HEK293 (cell line): Measurements from ENCODE around the gene GLUD2.
"Not testable (repeated sequence)": the region's sequence is repeated elsewhere in the genome, so short reads cannot be mapped to it uniquely, and the experiment has no call there.

Experiments used
- CTCF ChIA-PET: fragments of 350-600 bp; formaldehyde crosslinking; extraction: SDS; loops from one replicate; lab custom pipeline; 2021; ENCODE audit warnings: antibody characterized with exemption; lab: Yijun Ruan, JAX
- POLR2A ChIA-PET: fragments of 300-600 bp; formaldehyde crosslinking; extraction: SDS; loops from one replicate; lab custom pipeline; 2020; ENCODE audit warnings: antibody characterized with exemption, inconsistent platforms; lab: Yijun Ruan, JAX
- H3K27ac ChIP-seq: fragments of 200-500 bp; sonication (Bioruptor generic); 2 replicates; pipeline ENCODE4 v1.5.1; 2014; ENCODE audit warnings: low read depth, low read length, control low read depth, inconsistent platforms; ENCODE audit errors: extremely low read depth
- H3K36me3 ChIP-seq, 2 experiments: fragments of 200-500 bp in 1 of 2; sonication (Bioruptor generic) in 1 of 2; 1 replicate in 1 of 2; 2 replicates in 1 of 2; pipeline ENCODE4 v1.5.1; 2014 to 2017; ENCODE audit warnings: inconsistent platforms in 2 of 2, low read length in 2 of 2; ENCODE audit not compliant: control insufficient read depth in 2 of 2, insufficient read depth in 1 of 2
- H3K4me1 ChIP-seq: fragments of 200-500 bp; sonication (Bioruptor generic); 2 replicates; pipeline ENCODE4 v1.5.1; 2014; ENCODE audit warnings: mild to moderate bottlenecking, low read length, inconsistent platforms; ENCODE audit not compliant: control insufficient read depth, insufficient read depth
- H3K4me3 ChIP-seq: 2 replicates; pipeline ENCODE4 v1.5.1; 2011; ENCODE audit warnings: low read depth, mild to moderate bottlenecking, control low read depth, low read length, moderate library complexity
- H3K9me3 ChIP-seq: fragments of 200-500 bp; sonication (Bioruptor generic); 2 replicates; pipeline ENCODE4 v1.5.1; 2014; ENCODE audit warnings: low read depth, low read length, inconsistent platforms; ENCODE audit not compliant: control insufficient read depth, insufficient read depth
- GFI1B ChIP-seq: fragments of 450-650 bp; formaldehyde crosslinking; IDR thresholded peaks from 2 replicates; pipeline ENCODE4 v1.5.1; 2016; ENCODE audit warnings: missing biosample characterization, missing genetic modification characterization
- KLF9 ChIP-seq: fragments of 450-650 bp; formaldehyde crosslinking; IDR thresholded peaks from 2 replicates; pipeline ENCODE4 v1.5.1; 2016; ENCODE audit warnings: missing biosample characterization, missing genetic modification characterization, low read depth
- PRDM1 ChIP-seq: fragments of 450-650 bp; formaldehyde crosslinking; IDR thresholded peaks from 2 replicates; pipeline ENCODE4; 2016; ENCODE audit warnings: missing biosample characterization, missing genetic modification characterization
- SP7 ChIP-seq: fragments of 450-650 bp; formaldehyde crosslinking; IDR thresholded peaks from 2 replicates; pipeline ENCODE4 v1.5.1; 2016; ENCODE audit warnings: missing biosample characterization, missing genetic modification characterization
- ZBTB21 ChIP-seq: fragments of 450-650 bp; formaldehyde crosslinking; IDR thresholded peaks from 2 replicates; pipeline ENCODE4 v1.5.1; 2017; ENCODE audit warnings: missing biosample characterization, missing genetic modification characterization
- ZNF157 ChIP-seq: fragments of 450-650 bp; formaldehyde crosslinking; IDR thresholded peaks from 2 replicates; pipeline ENCODE4 v1.5.1; 2016; ENCODE audit warnings: missing biosample characterization, missing genetic modification characterization
- ZNF423 ChIP-seq: fragments of 450-650 bp; formaldehyde crosslinking; IDR thresholded peaks from 2 replicates; pipeline ENCODE4 v1.5.1; 2016; ENCODE audit warnings: missing biosample characterization, missing genetic modification characterization
- ZNF501 ChIP-seq: fragments of 450-650 bp; formaldehyde crosslinking; IDR thresholded peaks from 2 replicates; pipeline ENCODE4 v1.5.1; 2016; ENCODE audit warnings: missing biosample characterization, missing genetic modification characterization
- ZNF654 ChIP-seq: fragments of 450-650 bp; formaldehyde crosslinking; IDR thresholded peaks from 2 replicates; pipeline ENCODE4 v1.5.1; 2016; ENCODE audit warnings: low read depth, missing biosample characterization, missing genetic modification characterization
- ZNF670 ChIP-seq: fragments of 450-650 bp; formaldehyde crosslinking; IDR thresholded peaks from 2 replicates; pipeline ENCODE4 v1.5.1; 2016; ENCODE audit warnings: missing biosample characterization, missing genetic modification characterization, low read depth
- ZNF677 ChIP-seq: fragments of 450-650 bp; IDR thresholded peaks from 2 replicates; pipeline ENCODE4 v1.5.0; 2018; ENCODE audit warnings: missing biosample characterization, mild to moderate bottlenecking, missing genetic modification characterization, moderate library complexity
- ZNF707 ChIP-seq: fragments of 450-650 bp; formaldehyde crosslinking; IDR thresholded peaks from 2 replicates; pipeline ENCODE4 v1.5.1; 2016; ENCODE audit warnings: missing biosample characterization, missing genetic modification characterization
- ZNF76 ChIP-seq: fragments of 450-650 bp; formaldehyde crosslinking; IDR thresholded peaks from 2 replicates; pipeline ENCODE4; 2016; ENCODE audit warnings: low read depth, missing biosample characterization, missing genetic modification characterization, borderline replicate concordance
- TF ChIP-seq, protein P1 (sequence below): fragments of 450-650 bp; formaldehyde crosslinking; IDR thresholded peaks from 2 replicates; pipeline ENCODE4 v1.5.1; 2016; ENCODE audit warnings: missing biosample characterization, missing genetic modification characterization, borderline replicate concordance
- TF ChIP-seq, protein P2 (sequence below): fragments of 450-650 bp; formaldehyde crosslinking; IDR thresholded peaks from 2 replicates; pipeline ENCODE4 v1.5.1; 2016; ENCODE audit warnings: missing biosample characterization, missing genetic modification characterization
- TF ChIP-seq, protein P3 (sequence below): fragments of 450-650 bp; formaldehyde crosslinking; IDR thresholded peaks from 2 replicates; pipeline ENCODE4 v1.5.1; 2016; ENCODE audit warnings: missing biosample characterization, missing genetic modification characterization, borderline replicate concordance
- TF ChIP-seq, protein P4 (sequence below): fragments of 450-650 bp; formaldehyde crosslinking; IDR thresholded peaks from 2 replicates; pipeline ENCODE4 v1.5.1; 2017; ENCODE audit warnings: missing biosample characterization, missing genetic modification characterization
- TF ChIP-seq, protein P5 (sequence below): fragments of 450-650 bp; formaldehyde crosslinking; IDR thresholded peaks from 2 replicates; pipeline ENCODE4 v1.5.1; 2016; ENCODE audit warnings: missing biosample characterization, missing genetic modification characterization
- TF ChIP-seq, protein P6 (sequence below): fragments of 450-650 bp; formaldehyde crosslinking; IDR thresholded peaks from 2 replicates; pipeline ENCODE4 v1.5.1; 2016; ENCODE audit warnings: missing biosample characterization, missing genetic modification characterization, borderline replicate concordance

GLUD2 gene

DNA sequence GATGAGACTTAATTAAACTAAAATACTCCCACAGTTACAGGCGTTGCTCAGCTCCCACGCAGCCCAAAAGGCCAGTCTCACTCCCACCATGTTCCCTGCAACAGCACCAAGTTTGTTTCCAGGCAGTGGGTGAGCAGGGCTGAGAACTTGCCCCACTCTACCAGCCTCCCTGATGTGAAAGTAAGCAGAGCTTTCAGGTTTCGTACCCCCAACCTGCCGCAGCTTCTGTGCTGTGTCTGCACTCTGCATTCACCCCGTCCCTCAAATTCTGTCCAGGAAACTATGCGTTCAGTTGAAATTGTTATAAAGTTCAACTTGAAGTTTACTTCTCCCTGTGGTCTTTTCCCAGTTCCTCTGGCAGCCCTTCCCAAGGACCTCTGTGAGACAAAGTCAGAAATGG, 17.2 kb downstream of the GLUD2 start (continued):
- TF ChIP-seq, protein P1, sequence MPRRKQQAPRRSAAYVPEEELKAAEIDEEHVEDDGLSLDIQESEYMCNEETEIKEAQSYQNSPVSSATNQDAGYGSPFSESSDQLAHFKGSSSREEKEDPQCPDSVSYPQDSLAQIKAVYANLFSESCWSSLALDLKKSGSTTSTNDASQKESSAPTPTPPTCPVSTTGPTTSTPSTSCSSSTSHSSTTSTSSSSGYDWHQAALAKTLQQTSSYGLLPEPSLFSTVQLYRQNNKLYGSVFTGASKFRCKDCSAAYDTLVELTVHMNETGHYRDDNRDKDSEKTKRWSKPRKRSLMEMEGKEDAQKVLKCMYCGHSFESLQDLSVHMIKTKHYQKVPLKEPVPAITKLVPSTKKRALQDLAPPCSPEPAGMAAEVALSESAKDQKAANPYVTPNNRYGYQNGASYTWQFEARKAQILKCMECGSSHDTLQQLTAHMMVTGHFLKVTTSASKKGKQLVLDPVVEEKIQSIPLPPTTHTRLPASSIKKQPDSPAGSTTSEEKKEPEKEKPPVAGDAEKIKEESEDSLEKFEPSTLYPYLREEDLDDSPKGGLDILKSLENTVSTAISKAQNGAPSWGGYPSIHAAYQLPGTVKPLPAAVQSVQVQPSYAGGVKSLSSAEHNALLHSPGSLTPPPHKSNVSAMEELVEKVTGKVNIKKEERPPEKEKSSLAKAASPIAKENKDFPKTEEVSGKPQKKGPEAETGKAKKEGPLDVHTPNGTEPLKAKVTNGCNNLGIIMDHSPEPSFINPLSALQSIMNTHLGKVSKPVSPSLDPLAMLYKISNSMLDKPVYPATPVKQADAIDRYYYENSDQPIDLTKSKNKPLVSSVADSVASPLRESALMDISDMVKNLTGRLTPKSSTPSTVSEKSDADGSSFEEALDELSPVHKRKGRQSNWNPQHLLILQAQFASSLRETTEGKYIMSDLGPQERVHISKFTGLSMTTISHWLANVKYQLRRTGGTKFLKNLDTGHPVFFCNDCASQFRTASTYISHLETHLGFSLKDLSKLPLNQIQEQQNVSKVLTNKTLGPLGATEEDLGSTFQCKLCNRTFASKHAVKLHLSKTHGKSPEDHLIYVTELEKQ (tag by site-specific recombination), result no peak
- no peak for TF ChIP-seq PRDM1
- no peak for TF ChIP-seq ZNF501 (tag by site-specific recombination)
- no peak for TF ChIP-seq ZNF677
- TF ChIP-seq, protein P2, sequence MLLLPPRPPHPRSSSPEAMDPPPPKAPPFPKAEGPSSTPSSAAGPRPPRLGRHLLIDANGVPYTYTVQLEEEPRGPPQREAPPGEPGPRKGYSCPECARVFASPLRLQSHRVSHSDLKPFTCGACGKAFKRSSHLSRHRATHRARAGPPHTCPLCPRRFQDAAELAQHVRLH (tag by site-specific recombination), result no peak
- TF ChIP-seq SP7, result no peak
- no peak for TF ChIP-seq ZNF157 (tag by site-specific recombination)
- TF ChIP-seq, protein P3, sequence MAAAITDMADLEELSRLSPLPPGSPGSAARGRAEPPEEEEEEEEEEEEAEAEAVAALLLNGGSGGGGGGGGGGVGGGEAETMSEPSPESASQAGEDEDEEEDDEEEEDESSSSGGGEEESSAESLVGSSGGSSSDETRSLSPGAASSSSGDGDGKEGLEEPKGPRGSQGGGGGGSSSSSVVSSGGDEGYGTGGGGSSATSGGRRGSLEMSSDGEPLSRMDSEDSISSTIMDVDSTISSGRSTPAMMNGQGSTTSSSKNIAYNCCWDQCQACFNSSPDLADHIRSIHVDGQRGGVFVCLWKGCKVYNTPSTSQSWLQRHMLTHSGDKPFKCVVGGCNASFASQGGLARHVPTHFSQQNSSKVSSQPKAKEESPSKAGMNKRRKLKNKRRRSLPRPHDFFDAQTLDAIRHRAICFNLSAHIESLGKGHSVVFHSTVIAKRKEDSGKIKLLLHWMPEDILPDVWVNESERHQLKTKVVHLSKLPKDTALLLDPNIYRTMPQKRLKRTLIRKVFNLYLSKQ (tag by site-specific recombination), result no peak
- TF ChIP-seq, protein P4, sequence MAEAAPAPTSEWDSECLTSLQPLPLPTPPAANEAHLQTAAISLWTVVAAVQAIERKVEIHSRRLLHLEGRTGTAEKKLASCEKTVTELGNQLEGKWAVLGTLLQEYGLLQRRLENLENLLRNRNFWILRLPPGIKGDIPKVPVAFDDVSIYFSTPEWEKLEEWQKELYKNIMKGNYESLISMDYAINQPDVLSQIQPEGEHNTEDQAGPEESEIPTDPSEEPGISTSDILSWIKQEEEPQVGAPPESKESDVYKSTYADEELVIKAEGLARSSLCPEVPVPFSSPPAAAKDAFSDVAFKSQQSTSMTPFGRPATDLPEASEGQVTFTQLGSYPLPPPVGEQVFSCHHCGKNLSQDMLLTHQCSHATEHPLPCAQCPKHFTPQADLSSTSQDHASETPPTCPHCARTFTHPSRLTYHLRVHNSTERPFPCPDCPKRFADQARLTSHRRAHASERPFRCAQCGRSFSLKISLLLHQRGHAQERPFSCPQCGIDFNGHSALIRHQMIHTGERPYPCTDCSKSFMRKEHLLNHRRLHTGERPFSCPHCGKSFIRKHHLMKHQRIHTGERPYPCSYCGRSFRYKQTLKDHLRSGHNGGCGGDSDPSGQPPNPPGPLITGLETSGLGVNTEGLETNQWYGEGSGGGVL, result no peak

DNA sequence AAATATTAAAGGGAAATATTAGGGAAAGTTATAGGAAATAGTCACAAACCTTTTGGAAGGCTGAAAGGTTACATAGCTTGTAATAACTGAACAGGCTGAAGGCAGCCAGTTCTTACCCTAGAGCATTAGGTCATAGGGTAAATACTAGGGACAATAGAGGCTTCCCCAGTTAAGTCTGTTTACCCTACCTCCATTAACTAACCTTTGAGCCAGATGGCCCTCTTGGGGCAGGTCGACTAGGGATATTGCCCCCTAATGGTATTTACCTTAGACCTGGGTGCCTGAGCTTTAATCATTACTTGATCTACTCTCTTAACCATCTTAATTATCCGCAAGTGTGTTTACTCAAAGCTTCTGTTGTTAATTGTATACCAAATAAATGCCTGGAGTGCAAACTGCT, 36.8 kb downstream of the GLUD2 start:
- H3K4me3 ChIP-seq, POLR2A ChIA-PET, H3K36me3 ChIP-seq, H3K4me1 ChIP-seq, H3K27ac ChIP-seq, H3K9me3 ChIP-seq, CTCF ChIA-PET: not testable (repeated sequence)

DNA sequence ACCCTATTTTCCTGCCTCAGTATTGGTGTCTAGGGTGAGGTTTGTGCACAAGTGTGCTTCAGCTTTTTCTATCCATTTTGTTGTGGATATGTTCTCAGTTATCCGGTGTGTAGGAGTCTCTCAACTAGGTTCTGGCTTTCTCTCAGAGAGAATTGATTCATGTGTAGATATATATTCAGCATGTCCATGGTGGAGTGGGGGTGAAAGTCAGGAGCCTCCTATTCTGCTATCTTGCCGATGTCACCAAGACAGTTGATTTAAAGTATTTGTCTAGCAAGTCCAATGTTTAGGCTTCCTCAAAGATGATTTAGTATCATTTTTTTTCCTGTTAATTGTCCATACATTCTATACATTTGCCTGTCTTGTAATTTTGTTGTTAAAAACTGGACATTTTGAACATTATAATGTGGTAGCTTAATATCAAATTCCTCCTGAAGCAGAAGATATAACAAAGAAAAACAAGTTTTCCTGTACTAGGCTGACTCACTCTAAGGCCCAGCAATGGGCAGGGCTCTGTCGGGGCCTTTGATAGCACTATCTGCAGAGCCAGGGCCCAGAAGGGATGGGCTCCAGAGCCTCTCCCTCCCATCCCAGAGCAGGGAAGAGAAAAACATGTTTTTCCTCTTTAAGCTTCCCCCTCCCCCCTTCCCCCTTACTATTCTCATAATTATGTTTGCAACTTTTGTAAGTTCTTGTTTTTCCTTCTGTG, 37.6 kb downstream of the GLUD2 start:
- ChIA-PET POLR2A (no interaction called here), CTCF (no interaction called here)
- H3K36me3 ChIP-seq, result no peaks in the 10 kb centered on the region
- no peak overlapping the region for H3K27ac ChIP-seq
- H3K9me3 ChIP-seq, result no peaks in the 10 kb centered on the region
- H3K4me3 ChIP-seq, result no peak overlapping the region
- no peaks in the 10 kb centered on the region for H3K4me1 ChIP-seq
- TF ChIP-seq GFI1B (tag by site-specific recombination) (no peak), ZNF76 (tag by site-specific recombination) (no peak), ZNF423 (tag by site-specific recombination) (no peak), ZBTB21 (tag by site-specific recombination) (no peak), ZNF707 (tag by site-specific recombination) (no peak), ZNF654 (tag by site-specific recombination) (no peak), ZNF677 (no peak), KLF9 (tag by site-specific recombination) (no peak), ZNF670 (tag by site-specific recombination) (no peak)
- TF ChIP-seq, protein P5, sequence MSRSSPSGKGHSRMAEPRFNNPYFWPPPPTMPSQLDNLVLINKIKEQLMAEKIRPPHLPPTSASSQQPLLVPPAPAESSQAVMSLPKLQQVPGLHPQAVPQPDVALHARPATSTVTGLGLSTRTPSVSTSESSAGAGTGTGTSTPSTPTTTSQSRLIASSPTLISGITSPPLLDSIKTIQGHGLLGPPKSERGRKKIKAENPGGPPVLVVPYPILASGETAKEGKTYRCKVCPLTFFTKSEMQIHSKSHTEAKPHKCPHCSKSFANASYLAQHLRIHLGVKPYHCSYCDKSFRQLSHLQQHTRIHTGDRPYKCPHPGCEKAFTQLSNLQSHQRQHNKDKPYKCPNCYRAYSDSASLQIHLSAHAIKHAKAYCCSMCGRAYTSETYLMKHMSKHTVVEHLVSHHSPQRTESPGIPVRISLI (tag by site-specific recombination), result no peak
- TF ChIP-seq, protein P6, sequence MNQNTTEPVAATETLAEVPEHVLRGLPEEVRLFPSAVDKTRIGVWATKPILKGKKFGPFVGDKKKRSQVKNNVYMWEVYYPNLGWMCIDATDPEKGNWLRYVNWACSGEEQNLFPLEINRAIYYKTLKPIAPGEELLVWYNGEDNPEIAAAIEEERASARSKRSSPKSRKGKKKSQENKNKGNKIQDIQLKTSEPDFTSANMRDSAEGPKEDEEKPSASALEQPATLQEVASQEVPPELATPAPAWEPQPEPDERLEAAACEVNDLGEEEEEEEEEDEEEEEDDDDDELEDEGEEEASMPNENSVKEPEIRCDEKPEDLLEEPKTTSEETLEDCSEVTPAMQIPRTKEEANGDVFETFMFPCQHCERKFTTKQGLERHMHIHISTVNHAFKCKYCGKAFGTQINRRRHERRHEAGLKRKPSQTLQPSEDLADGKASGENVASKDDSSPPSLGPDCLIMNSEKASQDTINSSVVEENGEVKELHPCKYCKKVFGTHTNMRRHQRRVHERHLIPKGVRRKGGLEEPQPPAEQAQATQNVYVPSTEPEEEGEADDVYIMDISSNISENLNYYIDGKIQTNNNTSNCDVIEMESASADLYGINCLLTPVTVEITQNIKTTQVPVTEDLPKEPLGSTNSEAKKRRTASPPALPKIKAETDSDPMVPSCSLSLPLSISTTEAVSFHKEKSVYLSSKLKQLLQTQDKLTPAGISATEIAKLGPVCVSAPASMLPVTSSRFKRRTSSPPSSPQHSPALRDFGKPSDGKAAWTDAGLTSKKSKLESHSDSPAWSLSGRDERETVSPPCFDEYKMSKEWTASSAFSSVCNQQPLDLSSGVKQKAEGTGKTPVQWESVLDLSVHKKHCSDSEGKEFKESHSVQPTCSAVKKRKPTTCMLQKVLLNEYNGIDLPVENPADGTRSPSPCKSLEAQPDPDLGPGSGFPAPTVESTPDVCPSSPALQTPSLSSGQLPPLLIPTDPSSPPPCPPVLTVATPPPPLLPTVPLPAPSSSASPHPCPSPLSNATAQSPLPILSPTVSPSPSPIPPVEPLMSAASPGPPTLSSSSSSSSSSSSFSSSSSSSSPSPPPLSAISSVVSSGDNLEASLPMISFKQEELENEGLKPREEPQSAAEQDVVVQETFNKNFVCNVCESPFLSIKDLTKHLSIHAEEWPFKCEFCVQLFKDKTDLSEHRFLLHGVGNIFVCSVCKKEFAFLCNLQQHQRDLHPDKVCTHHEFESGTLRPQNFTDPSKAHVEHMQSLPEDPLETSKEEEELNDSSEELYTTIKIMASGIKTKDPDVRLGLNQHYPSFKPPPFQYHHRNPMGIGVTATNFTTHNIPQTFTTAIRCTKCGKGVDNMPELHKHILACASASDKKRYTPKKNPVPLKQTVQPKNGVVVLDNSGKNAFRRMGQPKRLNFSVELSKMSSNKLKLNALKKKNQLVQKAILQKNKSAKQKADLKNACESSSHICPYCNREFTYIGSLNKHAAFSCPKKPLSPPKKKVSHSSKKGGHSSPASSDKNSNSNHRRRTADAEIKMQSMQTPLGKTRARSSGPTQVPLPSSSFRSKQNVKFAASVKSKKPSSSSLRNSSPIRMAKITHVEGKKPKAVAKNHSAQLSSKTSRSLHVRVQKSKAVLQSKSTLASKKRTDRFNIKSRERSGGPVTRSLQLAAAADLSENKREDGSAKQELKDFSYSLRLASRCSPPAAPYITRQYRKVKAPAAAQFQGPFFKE (tag by site-specific recombination), result no peak
